ENCODE measurements around the gene TULP3.

The TULP3 gene

DNA sequence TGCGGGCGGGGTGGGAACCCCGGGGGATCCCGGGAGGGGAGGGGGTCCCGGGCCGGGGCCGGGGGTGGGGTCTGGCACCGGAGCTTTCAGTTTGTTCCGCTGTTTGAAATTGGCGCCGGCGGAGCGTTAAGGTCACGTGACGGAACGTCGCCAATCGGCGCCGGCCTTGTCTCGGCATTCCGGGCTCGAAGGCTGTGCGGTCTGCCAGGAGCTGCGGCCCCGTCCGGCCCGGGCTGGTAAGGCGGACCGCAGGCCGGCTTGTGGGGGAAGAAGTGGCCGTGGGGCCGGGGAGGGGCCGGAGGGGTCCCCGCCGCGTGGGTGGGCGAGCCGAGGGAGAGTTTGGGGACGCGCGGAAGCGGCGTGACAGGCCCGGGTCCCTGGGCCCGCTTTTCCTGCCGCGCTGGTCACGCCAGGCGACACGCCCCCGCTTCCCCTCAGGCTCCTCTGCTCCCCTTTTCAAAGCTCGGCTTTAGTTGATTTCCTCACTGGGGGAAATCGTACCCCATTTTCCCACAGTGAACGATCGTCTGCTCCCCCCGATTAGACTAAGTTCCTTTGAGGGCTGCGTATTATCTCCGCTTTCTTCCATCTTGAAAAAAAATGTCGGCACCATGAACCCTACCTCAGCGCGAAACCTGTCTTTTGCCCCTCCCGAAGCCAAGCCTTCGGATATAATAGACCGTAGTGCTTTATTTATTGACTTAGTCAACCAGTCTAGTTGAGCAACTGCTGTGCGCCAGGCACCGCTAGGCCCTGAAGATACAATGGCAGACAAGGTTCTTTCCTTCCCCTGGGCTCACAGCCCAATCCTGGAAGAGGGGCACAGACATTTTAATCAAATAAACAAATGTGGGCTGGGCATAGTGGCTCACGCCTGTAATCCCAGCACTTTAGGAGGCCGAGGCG, 13.4 kb upstream of the TULP3 start, which contains the start of the genes FOXM1 and RHNO1:
TSS of gene FOXM1 (minus strand) at position 128 of the 906 bp plus-strand sequence. CDS start 2,696 bp downstream, outside the sequence.
TSS of gene RHNO1 (plus strand) at position 177 of the 906 bp plus-strand sequence. CDS start 8,144 bp downstream, outside the sequence.
- peak; percentile 83 for DNase-seq

DNA sequence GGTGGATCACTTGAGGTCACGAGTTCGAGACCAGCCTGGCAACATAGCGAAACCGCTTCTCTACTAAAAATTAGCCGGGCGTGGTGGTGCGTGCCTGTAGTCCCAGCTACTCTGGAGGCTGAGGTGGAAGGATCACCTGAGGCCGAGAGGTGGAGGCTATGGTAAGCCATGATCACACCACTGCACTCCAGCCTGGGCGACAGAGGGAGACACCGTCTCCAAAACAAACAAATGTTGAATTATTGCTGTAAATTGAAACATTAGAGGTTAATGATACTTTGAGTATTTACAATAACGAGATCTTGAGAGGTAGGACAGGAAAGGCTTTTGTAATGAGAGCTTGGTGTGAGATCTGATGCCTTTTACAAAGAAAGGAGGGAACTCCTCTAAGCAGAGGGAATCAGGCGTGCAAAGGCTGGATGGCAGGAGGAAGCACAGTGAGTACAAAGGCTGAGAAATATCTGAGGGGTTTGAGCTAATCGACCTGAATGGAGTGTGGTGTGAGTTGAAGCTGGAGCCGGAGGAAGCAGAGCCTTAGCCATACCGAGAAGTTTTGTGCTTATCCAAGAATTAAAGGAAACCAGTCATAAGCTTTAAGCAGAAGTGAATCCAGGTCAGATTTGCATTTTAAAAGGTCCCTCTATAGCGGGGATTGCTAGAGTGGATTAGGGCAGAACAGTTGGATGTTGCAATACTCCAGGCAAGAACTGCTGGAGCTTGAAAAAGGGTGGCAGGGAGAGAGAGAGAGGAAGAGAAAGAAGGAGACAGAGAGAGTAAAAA, 12.5 kb upstream of the TULP3 start:
- no peak for DNase-seq

DNA sequence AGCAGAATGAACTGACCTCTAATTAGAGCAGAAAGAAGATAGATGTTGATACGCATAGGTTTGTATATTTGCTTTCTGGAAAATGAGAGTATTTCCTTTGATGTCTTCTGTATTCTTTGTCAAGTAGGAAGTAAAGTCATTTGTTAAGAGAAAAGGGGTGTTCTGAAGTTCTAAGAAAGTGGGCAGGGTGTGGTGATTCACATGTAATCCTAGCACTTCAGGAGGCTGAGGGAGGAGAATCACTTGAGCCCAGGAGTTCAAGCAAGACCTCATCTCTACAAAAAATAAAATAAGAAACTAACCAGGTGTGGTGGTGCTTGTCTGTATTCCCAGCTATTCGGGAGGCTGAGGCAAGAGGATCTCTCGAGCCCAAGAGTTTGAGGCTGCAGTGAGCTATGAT, 10.8 kb upstream of the TULP3 start:
- DNase-seq, result no peak

DNA sequence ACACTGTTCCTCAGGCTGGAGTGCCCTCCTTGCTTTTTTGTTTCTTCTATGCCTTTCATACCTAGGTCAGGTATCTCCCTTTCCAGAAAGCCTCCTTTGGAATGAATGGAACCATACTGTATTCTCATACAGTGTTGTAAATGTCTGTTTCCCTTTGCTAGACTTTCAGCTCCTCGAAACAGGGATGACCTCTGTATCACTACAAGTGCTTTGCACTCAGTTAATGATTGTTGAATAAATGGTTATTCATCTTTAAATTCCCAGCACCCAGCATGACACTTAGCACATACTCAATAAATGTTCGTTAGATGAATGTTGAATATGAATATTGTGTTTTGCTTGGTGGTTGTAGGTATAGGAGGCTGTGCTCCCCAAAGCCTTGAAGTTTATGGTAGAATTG, 5.9 kb upstream of the TULP3 start:
- no peak for DNase-seq

DNA sequence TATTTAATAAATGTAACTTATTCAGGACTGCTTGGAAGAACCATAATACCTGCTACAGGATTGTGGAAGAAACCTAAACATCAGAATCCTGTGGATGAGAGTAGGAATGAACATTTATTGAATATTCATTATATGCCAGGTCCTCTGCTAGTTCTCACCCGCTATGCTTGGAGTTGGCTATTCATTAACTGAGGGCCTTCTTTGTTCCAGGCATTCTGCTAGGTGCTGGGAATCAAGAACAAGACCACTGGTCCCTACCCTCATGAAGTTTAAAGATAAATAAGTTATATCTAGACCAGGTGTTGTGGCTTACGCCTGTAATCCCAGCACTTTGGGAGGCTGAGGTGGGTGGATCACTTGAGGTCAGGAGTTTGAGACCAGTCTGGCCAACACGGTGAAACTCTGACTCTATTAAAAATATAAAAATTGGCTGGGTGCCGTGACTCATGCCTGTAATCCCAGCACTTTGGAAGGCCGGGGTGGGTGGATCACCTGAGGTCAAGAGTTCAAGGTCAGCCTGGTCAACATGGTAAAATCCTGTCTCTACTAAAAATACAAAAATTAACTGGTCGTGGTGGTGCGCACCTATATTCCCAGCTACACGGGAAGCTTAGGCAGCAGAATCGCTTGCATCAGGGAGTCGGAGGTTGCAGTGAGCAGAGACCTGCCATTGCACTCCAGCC, 3.8 kb upstream of the TULP3 start:
- DNase-seq, result no peak

DNA sequence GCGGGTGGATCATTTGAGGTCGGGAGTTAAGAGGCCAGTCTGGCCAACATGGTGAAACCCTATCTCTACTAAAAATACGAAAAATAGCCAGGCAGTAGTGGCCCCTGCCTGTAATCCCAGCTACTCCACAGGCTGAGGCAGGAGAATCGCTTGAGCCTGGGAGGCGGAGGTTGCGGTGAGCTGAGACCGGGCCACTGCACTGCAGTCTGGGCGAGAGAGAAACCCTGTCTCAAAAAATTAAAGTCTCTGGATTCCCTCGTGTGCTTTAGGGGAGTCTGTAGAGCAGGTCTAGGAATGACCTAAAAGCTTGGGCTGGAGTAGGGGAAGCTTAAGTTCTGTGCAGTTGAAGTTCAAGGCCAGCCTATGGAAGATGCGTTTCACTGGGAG, 697 bp upstream of the TULP3 start:
- DNase-seq, result no peak

DNA sequence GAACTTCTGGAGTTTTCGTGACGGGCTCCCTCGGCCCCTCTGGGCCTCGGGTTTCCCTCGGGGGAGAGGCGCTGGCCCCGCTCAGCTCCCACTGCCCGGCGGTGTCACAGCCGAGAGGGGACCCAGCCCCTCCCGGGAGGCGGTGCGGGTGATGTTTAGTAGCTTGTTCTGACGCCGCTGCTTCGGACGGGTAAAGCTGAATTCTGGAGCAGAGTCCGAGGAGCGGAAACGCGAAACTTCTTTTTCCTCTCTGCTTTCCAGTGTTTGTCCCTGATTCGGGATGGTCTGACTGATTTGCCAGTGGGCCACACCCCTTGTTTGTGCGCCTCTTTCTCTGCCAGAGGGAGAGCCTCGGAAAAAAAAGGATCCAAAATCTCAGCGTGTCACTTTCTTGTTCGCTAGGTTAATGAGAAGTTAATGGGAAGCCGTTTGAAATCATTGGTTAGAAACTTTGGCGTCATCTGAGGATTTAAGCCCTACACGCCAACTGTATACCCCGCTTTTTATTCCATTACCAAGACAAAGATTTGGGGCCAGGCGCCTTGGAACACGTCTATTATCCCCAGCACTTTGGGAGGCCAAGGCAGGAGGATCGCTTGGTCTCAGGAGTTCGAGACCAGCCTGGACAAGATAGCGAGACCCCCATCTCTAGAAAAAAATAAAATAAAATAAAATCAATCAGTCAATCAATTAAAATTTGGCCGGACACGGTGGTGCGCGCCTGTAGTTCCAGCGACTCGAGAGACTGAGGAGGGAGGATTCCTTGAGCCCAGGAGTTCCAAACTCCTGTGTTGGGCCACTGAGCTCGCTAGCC, 756 bp downstream of the TULP3 start:
- DNase-seq, result peak; percentile 43

DNA sequence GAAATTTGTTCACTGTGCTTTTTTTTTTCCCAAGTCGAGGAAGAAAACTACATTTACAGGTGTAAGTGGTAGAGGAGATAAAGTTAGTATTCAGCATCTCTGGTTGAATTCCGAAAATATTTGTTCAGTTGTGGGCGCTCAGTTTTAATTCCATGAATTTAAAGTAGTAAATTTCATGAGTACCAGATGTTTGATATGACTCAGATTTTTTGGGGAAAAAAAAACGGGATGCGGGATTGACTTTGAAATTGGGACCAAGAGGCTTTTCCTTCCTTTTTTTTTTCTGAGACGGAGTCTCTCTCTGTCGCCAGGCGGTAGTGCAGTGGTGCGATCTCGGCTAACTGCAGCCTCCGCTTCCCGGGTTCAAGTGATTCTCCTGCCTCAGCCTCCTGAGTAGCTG, 1.6 kb downstream of the TULP3 start:
- no peak for DNase-seq

DNA sequence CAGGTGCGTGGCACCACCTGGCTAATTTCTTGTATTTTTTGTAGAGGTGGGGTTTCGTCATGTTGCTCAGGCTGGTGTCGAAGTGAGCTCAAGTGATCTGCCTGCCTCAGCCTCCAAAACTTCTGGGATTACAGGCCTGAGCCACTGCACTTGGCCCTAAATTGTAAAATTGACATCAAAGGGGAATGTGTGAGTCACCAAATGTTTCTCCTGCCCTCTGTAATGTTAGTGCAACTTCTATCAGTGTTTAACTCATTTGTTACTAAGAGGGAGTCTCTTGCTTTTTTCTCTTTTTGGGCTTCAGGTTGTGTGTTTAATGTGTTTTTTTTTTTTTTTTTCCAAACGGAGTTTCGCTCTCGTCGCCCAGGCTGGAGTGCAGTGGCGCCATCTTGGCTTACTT, 2.3 kb downstream of the TULP3 start:
- no peak for DNase-seq

DNA sequence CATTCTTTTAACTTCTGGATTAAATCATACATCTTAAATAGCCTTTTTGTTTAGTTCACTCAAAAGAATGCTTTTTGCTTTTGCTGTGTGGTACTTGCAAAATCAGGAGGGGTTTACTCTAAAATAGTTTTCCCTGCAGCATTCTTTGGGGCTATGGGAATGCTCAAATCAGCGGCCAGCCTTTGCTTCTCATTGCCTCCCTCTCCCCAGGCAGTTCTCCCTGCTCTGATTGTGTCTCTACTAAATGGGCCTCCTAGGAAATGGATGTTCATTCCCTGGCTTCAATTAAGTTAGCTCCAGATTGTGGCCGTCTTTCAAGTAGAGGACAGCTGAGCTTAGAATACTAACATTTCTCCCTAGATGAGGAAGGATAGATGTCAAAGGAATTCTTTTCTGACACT, 4.4 kb downstream of the TULP3 start:
- no peak for DNase-seq

DNA sequence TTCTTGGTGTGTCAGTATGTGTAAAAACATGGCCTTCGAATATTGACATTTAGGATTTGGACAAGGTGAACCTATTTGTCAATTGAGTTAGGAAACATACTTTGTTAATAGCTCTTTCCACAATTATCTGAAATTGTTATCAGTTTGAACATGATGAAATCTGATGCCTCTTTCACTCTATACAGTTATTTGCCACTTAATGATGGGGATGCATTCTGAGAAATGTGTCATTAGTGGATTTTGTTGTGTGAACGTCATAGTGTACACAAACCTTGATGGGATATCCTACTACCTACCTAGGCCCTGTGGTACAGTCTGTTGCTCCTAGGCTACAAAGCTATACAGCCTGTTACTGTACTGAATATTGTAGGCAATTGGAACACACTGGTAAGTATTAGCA, 4.8 kb downstream of the TULP3 start:
- no peak for DNase-seq

DNA sequence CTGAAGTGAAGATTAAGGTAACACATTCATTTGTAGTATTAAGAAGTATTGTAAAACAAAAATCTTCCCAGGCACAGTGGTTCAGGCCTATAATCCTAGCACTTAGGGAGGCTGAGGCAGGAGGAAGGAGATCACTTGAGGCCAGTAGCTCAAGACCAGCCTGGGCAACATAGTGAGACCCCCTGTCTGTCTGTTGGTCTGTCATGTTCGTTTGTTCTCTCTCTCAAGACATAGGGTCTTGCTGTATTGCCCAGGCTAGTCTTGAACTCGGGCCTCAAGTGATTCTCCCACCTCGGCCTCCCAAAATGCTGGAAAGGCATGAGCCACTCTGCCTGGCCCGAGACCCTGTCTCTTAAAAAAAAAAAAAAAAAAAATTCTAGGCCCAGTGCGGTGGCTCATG, 6.7 kb downstream of the TULP3 start:
- no peak for DNase-seq

DNA sequence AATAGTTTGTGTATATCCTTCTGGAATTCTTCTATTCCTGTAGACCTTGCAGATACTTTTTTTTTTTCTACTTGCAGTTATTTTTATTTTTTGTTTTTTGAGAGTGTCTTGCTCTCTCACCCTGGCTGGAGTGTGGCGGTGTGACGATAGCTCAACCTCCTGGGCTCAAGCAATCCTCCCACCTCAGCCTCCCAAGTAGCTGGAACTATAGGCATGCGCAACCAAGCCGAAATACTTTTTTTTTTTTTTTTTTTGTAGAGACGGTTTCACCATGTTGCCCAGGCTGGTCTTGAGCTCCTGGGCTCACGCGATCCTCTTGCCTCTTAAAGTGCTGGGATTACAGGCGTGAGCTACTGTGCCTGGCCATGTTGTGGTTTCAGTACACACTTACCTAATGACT, 10.0 kb downstream of the TULP3 start:
- no peak for DNase-seq

DNA sequence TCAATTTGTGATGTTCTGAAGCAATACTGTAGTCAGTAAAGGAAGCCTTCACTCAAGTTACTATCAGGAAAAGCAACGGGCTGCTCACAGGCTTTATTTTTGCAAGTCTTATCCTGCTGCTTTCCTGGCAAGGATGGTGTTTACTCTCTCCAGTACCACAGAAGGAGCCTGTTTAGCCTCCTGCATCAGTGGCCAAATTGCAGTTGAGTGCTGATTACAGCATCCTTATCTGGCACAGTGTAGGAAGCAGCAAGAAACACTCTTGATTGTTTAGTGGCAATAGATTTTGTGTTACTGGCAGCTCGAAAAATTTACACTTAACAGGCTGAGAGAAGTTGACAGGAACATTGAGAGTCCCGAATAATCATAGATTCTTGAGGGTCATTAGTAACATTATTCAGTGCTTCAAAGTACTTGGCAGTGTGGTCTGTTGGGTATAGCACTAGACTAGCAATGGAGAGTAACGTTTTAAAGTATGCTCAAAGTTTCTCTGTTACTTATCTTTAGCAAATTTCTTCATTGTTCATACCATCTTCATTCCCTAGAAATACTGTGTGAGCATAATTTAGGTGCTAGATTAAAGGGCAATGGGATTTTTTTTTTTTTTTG, 11.7 kb downstream of the TULP3 start:
- no peak for DNase-seq

DNA sequence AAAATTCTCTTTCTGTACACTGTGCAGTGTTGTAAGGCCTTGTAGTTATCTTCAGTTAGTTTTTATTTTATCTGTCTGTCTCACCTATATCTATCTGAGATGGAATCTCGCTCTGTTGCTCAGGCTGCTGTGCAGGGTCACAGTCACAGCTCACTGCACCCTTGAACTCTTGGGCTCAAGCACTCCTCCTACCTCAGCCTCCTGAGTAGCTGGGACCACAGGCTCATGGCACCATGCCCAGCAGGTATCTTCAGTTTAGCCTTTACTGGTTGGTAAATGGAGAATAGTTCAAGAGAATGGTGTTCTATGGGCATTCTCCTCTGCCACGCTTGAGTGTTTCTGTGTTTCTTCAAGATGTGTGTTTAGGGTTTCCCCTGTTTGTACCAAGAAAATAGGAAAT, 13.6 kb downstream of the TULP3 start:
- DNase-seq, result no peak

DNA sequence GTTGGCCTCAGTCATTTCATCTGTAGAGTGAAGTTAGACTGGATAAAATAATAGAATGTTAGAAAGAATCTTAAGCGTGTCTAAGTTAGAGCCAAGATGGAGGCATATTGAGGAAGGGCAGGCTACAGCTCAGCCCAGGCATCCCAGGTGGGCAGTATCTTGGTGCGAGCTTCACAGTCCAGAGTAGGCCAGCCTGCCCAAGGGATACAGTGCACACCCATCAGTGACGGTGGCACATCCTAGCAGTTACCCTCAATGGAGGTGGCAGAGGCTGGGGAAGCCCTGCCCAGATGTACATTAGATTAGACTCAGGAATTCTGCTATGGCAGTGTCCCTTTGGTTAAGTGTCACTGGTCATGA, 21.5 kb downstream of the TULP3 start:
- no peak for DNase-seq

DNA sequence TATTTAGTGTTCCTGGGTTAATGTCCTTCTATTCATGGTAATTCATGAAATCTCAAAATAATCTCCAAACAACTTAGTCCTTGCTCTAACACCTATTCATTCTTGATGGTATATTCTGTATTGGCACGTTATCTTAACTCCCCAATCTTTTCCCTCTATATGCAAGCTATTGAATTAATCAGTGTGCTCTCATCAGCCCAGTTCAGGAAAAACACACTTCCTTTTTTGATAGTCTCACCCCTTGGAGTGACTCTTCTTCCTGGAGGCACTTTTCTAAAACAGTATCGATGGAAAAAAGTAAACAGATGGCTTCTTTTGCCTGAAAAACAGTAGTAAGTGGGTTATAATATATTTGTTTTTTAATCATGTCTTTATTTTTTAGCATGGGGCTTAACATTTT, 28.6 kb downstream of the TULP3 start:
- DNase-seq, result no peak

DNA sequence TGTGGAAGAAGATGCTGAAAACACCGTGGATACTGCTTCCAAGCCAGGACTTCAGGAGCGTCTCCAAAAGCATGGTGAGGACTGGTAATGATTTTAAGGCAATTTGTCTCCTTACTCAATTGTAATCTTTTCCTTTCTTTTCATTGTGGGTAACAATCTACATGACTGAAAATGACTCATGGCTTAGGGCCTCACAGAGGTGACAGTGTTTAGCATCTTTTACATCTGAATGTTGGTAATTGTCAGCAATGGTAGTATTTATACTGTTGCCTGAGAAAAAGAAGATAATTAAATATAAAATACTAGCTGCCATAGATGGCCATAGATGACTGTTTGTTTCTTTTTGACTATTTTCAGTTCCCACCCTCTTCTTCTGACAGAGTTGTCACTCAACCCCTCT, 31.6 kb downstream of the TULP3 start:
- no peak for DNase-seq

DNA sequence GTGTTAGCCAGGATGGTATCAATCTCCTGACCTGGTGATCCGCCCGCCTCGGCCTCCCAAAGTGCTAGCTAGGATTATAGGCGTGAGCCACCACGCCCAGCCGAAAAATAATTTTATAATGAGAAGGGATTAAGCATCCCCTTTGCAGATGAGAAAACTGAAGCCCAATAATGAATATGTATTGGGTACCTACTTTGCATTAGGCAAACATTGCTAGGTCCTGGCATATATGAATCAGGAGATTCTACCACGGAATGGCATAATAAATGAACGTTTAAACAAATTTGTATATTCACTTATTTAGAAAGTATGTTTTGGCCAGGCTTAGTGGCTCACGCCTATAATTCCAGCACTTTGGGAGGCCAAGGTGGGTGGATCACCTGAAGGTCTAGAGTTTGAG, 32.4 kb downstream of the TULP3 start:
- DNase-seq, result no peak

DNA sequence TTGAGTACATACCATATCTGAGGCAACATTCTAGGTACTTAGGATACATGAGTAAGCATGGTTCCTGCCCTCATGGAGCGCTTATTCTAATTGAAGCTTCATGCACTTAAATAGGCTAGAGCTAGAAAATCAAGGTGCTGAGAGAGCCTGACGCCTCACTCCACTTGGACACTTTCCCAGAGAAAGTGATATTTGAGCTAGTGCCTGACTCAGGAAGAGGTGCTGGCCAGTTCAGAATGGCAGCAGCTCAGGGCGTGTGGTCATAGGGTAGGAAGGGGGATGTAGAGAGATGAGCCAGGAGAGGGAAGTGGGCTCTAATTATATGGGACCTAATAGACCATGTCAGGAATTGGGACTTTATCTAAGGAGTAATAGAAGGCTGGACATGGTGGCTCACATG, 33.3 kb downstream of the TULP3 start:
- DNase-seq, result no peak

DNA sequence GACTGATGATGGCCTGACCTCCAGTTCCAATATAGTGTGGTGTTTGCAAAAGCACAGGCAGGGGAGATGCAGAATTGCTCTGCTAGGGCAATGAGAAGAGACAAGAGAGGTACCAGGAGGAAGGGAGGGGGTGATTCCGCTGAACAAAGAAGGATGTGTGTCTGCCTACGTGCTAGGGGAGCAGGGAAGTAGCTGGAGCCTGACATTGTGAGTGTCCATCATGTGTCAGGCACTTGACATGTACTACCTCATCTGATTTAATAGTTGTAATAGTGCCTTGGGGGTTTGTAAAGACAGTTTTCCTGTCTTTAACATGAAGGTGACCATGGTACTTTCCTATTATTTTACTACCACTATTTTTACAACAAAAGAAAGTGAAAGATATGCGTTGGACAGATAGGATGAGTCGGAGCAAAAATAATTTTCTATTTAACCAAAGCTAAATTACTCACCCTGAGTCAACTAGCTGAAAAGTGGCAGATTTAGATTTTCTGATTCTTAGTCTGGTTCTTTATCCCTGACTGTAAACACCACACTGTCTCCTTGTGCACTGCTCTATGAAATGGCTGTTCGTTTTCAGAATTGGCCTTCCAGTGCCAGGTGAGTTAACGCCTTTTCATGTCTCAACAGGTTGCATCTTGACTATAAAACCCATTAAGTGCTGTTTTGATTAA, 34.8 kb downstream of the TULP3 start:
- DNase-seq, result no peak

DNA sequence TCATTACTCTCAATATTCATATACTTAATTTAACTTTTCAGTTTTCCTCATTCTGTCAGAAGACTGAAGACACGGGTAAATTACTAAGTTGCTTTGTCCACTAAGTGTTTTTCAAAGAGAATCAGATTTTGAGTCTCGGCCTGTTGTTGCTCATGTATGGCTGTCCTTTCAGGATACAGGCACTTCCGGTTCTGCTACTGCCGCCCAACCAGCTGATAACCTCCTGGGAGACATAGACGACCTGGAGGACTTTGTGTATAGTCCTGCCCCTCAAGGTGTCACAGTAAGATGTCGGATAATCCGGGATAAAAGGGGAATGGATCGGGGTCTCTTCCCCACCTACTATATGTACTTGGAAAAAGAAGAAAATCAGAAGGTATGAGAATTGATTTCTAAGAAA, 40.2 kb downstream of the TULP3 start:
- DNase-seq, result no peak

All from activated CD8-positive, alpha-beta memory T cell treated with anti-CD3 and anti-CD28 coated beads, Interleukin-2, amount 50 U/mL, for 4 hours (primary cell).